WERI-Rb-1 (cell line): ENCODE data around the gene COMTD1.
A peak's percentile ranks its signal among the peaks of the same experiment; 100 is the strongest.

Experiments
- DNase-seq: peaks from one replicate; pipeline ENCODE4 v3.0.0-alpha.2; 2020
- H3K27ac ChIP-seq: fragments of 250-450 bp; sonication (Bioruptor Pico); 2 replicates; pipeline ENCODE4 v1.5.1; 2020; ENCODE audit warnings: mild to moderate bottlenecking, moderate library complexity
- H3K27me3 ChIP-seq: fragments of 250-450 bp; sonication (Bioruptor Pico); 2 replicates; pipeline ENCODE4 v1.5.1; 2021; ENCODE audit warnings: mild to moderate bottlenecking, low read depth, moderate library complexity; ENCODE audit not compliant: insufficient read depth, severe bottlenecking
- H3K36me3 ChIP-seq: fragments of 250-450 bp; sonication (Bioruptor Pico); 2 replicates; pipeline ENCODE4 v1.5.1; 2020; ENCODE audit warnings: mild to moderate bottlenecking, moderate library complexity
- H3K4me3 ChIP-seq: 2 replicates; pipeline ENCODE4 v1.5.1; 2011; ENCODE audit warnings: low read depth, mild to moderate bottlenecking, control low read depth, low read length
- H3K9me3 ChIP-seq: fragments of 250-450 bp; sonication (Bioruptor Pico); 2 replicates; pipeline ENCODE4 v1.5.1; 2021; ENCODE audit warnings: mild to moderate bottlenecking, moderate library complexity; ENCODE audit not compliant: severe bottlenecking
- TF ChIP-seq, protein P1 (sequence below): IDR thresholded peaks from 2 replicates; pipeline ENCODE4 v1.5.1; 2011; ENCODE audit warnings: low read depth, mild to moderate bottlenecking, control low read depth, inconsistent platforms, low read length

Gene COMTD1

DNA sequence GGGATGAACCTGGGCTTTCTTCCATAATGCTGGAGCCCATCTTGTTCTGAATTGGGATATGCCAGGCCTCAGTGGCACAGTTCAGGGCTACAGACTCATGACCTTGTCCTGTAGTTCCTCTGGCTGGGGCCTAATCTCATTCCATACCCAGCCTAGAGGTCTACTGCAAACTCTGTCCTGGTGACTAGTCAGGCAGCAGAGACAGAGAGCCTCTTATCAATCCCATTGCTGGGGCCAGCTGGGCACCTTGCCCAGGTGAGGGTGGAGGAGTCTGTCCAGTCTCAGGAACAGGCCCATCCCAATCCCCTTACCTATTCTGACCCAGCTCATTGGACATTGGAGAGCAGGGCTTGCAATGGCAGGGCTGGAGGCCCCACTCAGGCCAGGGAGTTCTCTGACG lies 28.0 kb upstream of the COMTD1 start:
- no peak for DNase-seq
- TF ChIP-seq, protein P1, sequence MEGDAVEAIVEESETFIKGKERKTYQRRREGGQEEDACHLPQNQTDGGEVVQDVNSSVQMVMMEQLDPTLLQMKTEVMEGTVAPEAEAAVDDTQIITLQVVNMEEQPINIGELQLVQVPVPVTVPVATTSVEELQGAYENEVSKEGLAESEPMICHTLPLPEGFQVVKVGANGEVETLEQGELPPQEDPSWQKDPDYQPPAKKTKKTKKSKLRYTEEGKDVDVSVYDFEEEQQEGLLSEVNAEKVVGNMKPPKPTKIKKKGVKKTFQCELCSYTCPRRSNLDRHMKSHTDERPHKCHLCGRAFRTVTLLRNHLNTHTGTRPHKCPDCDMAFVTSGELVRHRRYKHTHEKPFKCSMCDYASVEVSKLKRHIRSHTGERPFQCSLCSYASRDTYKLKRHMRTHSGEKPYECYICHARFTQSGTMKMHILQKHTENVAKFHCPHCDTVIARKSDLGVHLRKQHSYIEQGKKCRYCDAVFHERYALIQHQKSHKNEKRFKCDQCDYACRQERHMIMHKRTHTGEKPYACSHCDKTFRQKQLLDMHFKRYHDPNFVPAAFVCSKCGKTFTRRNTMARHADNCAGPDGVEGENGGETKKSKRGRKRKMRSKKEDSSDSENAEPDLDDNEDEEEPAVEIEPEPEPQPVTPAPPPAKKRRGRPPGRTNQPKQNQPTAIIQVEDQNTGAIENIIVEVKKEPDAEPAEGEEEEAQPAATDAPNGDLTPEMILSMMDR, result no peak
- Histone ChIP-seq H3K36me3 (no peaks in the 10 kb centered on the region), H3K4me3 (no peak overlapping the region), H3K9me3 (peaks cover 3% of the 10 kb centered on the region), H3K27me3 (no peaks in the 10 kb centered on the region), H3K27ac (no peak overlapping the region)

DNA sequence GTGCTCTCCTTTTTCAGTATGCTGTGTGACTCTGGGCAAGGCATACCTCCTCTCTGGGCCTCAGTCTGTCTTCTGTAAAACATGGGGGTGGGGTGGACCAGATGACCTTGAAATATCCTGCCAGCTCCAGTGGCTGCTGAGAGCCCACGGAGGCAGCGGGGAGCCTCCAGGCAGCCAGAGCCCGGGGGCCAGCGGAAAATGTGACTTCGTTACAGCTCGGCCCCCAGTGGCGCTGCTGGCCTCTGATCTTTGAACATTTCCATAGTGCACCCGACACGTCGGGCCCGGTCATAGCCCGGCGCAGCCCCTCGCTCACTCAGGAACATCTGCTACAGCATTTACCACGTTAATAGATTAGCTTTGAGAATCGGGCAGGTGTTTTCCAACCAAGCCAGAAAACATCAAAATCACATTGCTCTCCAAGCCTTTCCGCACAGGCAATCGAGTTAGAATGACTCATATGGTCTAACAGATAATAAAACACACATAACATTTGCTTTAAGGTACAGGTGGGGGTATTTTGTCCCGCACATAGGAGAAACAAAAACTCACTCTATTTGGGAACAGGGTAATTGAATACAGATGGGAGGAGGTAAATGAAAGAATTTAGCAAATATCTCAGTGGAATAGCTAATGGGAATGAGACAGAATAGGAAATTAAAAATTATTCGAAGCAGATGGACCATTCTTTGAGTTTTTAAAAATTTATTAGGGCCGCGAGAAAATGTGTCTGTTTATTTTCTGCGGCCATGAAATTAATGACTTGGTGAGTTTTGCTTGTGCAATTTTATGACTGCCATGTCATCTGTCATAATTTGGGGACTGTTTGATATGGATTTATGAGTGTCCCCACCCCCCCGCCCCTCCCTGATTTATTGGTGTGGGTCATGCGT lies 26.3 kb upstream of the COMTD1 start:
- DNase-seq, result peak; percentile 37
- Histone ChIP-seq H3K27me3 (no peaks in the 10 kb centered on the region), H3K9me3 (peaks cover 6% of the 10 kb centered on the region), H3K27ac (no peak overlapping the region), H3K4me3 (no peak overlapping the region), H3K36me3 (no peaks in the 10 kb centered on the region)
- TF ChIP-seq, protein P1, result no peak

DNA sequence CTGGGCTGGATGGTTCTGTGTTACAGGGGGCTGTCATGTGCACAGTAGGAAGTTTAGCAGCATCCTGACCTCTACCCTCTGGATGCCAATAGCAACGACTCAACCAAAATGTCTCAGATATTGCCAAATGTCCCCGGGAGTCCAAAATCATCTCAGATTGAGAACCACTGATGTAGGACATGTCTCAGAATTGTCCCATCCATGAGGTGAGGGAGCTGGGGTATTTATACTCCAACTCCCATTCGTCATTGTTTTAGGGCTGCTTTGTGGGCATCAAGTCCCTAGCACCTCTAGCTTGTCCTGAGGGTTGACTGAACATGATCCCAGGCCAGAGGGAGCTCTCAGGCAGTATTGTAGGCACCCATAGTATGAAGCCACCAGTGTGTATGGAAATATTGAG lies 25.2 kb upstream of the COMTD1 start:
- Histone ChIP-seq H3K4me3 (no peak overlapping the region), H3K9me3 (peaks cover 7% of the 10 kb centered on the region), H3K27ac (no peak overlapping the region), H3K27me3 (no peaks in the 10 kb centered on the region), H3K36me3 (no peaks in the 10 kb centered on the region)
- no peak for DNase-seq
- TF ChIP-seq, protein P1, result no peak

DNA sequence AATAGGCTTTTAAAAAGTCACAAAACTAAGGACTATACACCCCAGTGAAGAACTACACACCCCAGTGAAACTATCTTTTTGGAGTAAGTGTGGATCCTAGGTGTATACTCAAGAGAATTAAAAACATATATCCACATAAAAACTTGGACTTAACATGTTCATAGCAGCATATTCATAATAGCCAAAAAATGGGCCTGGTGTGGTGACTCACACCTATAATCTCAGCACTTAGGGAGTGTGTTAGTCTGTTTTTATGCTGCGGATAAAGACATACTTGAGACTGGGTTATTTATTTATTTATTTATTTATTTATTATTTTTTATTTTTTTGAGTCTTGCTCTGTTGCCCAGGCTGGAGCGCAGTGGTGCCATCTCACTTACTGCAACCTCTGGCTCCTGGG lies 19.0 kb upstream of the COMTD1 start:
- Histone ChIP-seq H3K27me3 (no peaks in the 10 kb centered on the region), H3K9me3 (peaks cover 36% of the 10 kb centered on the region), H3K36me3 (no peaks in the 10 kb centered on the region), H3K27ac (no peak overlapping the region), H3K4me3 (no peak overlapping the region)
- no peak for DNase-seq
- TF ChIP-seq, protein P1, result no peak

DNA sequence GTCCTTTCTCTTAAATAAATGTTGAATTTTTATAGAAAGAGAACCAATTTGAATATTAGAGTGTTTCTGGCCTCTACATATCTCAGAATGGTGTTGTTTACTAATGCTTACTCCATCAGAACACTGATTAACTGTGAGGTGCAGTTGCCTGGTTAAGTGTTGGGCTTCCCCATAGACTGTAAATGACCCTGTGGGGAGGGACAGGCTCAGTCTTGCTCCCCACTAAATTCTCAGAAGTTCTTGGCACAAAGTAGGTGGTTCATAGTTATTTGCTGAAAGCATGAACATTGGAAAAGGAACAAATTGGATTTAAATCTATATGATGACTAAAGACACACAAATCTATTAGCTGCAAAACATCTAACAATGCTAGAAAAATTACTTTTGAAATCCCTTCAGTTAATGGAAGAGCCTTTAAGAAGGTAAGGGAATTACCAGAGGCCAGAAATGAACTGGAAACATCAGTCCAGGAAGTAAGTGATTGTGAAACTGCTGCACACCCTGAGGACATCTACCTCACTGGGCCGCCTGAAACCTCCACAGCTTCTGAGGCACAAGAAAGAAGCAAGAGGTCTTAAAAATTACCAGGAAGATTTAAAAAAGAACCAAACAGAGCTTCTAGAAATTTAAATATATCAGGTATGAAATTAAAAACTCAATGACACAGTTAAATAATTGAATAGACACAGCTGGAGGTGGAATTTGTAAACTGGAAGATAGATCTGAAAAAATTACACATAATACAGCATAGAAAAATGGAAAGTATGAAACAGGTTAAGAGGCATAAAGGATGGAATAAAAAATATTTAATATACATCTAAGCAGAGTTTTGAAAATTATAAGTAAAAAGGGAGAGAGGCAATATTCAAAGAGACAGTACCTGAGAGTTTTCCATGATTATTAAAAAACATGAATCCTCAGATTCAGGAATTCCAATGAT lies 17.8 kb upstream of the COMTD1 start:
- Histone ChIP-seq H3K36me3 (no peaks in the 10 kb centered on the region), H3K27ac (no peak overlapping the region), H3K4me3 (no peak overlapping the region), H3K27me3 (no peaks in the 10 kb centered on the region), H3K9me3 (peaks cover 36% of the 10 kb centered on the region)
- TF ChIP-seq, protein P1, result no peak
- DNase-seq, result no peak
